HEK293 (cell line): ENCODE measurements around the gene FCHO2.

ENCODE experiments used
- GLI4 ChIP-seq: fragments of 450-650 bp; formaldehyde crosslinking; IDR thresholded peaks from 2 replicates; pipeline ENCODE4 v1.5.1; 2016; ENCODE audit warnings: missing biosample characterization, missing genetic modification characterization
- HOXC10 ChIP-seq: sonication (generic); formaldehyde crosslinking; IDR thresholded peaks from 2 replicates; pipeline ENCODE4 v1.8.1; 2023; ENCODE audit warnings: mild to moderate bottlenecking, missing genetic modification reagents
- KLF8 ChIP-seq: fragments of 450-650 bp; formaldehyde crosslinking; IDR thresholded peaks from 2 replicates; pipeline ENCODE4 v1.5.1; 2016; ENCODE audit warnings: missing biosample characterization, missing genetic modification characterization
- MEIS1 ChIP-seq: sonication (generic); formaldehyde crosslinking; IDR thresholded peaks from 2 replicates; pipeline ENCODE4 v1.8.1; 2022; ENCODE audit warnings: missing genetic modification reagents, mild to moderate bottlenecking, borderline replicate concordance
- SALL2 ChIP-seq: fragments of 450-650 bp; formaldehyde crosslinking; IDR thresholded peaks from 2 replicates; pipeline ENCODE4 v1.5.0; 2017; ENCODE audit warnings: missing biosample characterization, mild to moderate bottlenecking, missing genetic modification characterization, borderline replicate concordance
- ZBTB21 ChIP-seq: fragments of 450-650 bp; formaldehyde crosslinking; IDR thresholded peaks from 2 replicates; pipeline ENCODE4 v1.5.1; 2017; ENCODE audit warnings: missing biosample characterization, missing genetic modification characterization
- ZIC2 ChIP-seq: fragments of 450-650 bp; formaldehyde crosslinking; IDR thresholded peaks from 2 replicates; pipeline ENCODE4 v1.5.1; 2016; ENCODE audit warnings: missing biosample characterization, missing genetic modification characterization
- ZNF132 ChIP-seq: fragments of 450-650 bp; formaldehyde crosslinking; IDR thresholded peaks from 2 replicates; pipeline ENCODE4 v1.5.1; 2017; ENCODE audit warnings: missing biosample characterization, missing genetic modification characterization, borderline replicate concordance
- ZNF138 ChIP-seq: fragments of 450-650 bp; formaldehyde crosslinking; IDR thresholded peaks from 2 replicates; pipeline ENCODE4 v1.5.1; 2016; ENCODE audit warnings: missing biosample characterization, missing genetic modification characterization, borderline replicate concordance
- ZNF140 ChIP-seq: fragments of 450-650 bp; formaldehyde crosslinking; IDR thresholded peaks from 2 replicates; pipeline ENCODE4 v1.5.1; 2016; ENCODE audit warnings: missing biosample characterization, missing genetic modification characterization
- ZNF146 ChIP-seq: fragments of 450-650 bp; formaldehyde crosslinking; IDR thresholded peaks from 2 replicates; pipeline ENCODE4 v1.5.1; 2016; ENCODE audit warnings: missing biosample characterization, missing genetic modification characterization
- ZNF175 ChIP-seq: fragments of 450-650 bp; formaldehyde crosslinking; IDR thresholded peaks from 2 replicates; pipeline ENCODE4 v1.5.1; 2016; ENCODE audit warnings: missing biosample characterization, missing genetic modification characterization
- ZNF211 ChIP-seq: fragments of 450-650 bp; formaldehyde crosslinking; IDR thresholded peaks from 2 replicates; pipeline ENCODE4 v1.5.1; 2016; ENCODE audit warnings: low read depth, missing biosample characterization, missing genetic modification characterization
- ZNF223 ChIP-seq: fragments of 450-650 bp; formaldehyde crosslinking; IDR thresholded peaks from 2 replicates; pipeline ENCODE4 v1.5.1; 2016; ENCODE audit warnings: missing biosample characterization, missing genetic modification characterization
- ZNF324 ChIP-seq: fragments of 450-650 bp; formaldehyde crosslinking; IDR thresholded peaks from 2 replicates; pipeline ENCODE4 v1.5.1; 2016; ENCODE audit warnings: missing biosample characterization, missing genetic modification characterization
- ZNF350 ChIP-seq: fragments of 450-650 bp; formaldehyde crosslinking; IDR thresholded peaks from 2 replicates; pipeline ENCODE4 v1.5.0; 2017; ENCODE audit warnings: missing biosample characterization, mild to moderate bottlenecking, missing genetic modification characterization
- ZNF354C ChIP-seq: fragments of 450-650 bp; formaldehyde crosslinking; IDR thresholded peaks from 2 replicates; pipeline ENCODE4 v1.5.1; 2016; ENCODE audit warnings: missing biosample characterization, missing genetic modification characterization, low read depth, borderline replicate concordance
- ZNF510 ChIP-seq: fragments of 450-650 bp; formaldehyde crosslinking; IDR thresholded peaks from 2 replicates; pipeline ENCODE4 v1.5.1; 2018; ENCODE audit warnings: mild to moderate bottlenecking, missing genetic modification characterization, missing biosample characterization; ENCODE audit not compliant: insufficient replicate concordance
- ZNF747 ChIP-seq: fragments of 450-650 bp; formaldehyde crosslinking; IDR thresholded peaks from 2 replicates; pipeline ENCODE4 v1.5.1; 2016; ENCODE audit warnings: missing biosample characterization, missing genetic modification characterization
- ZNF776 ChIP-seq: fragments of 450-650 bp; formaldehyde crosslinking; IDR thresholded peaks from 2 replicates; pipeline ENCODE4 v1.5.0; 2017; ENCODE audit warnings: missing biosample characterization, missing genetic modification characterization, borderline replicate concordance
- ZNF777 ChIP-seq: fragments of 450-650 bp; formaldehyde crosslinking; IDR thresholded peaks from 2 replicates; pipeline ENCODE4 v1.5.1; 2017; ENCODE audit warnings: missing biosample characterization, missing genetic modification characterization, borderline replicate concordance
- ZNF792 ChIP-seq: fragments of 450-650 bp; formaldehyde crosslinking; IDR thresholded peaks from 2 replicates; pipeline ENCODE4 v1.5.1; 2016; ENCODE audit warnings: missing biosample characterization, missing genetic modification characterization
- ZNF843 ChIP-seq: fragments of 450-650 bp; formaldehyde crosslinking; IDR thresholded peaks from 2 replicates; pipeline ENCODE4 v1.5.1; 2016; ENCODE audit warnings: missing biosample characterization, missing genetic modification characterization
- TF ChIP-seq, protein P1 (sequence below): fragments of 450-650 bp; formaldehyde crosslinking; IDR thresholded peaks from 2 replicates; pipeline ENCODE4 v1.5.1; 2016; ENCODE audit warnings: missing biosample characterization, missing genetic modification characterization
- TF ChIP-seq, protein P2 (sequence below): fragments of 450-650 bp; formaldehyde crosslinking; IDR thresholded peaks from 2 replicates; pipeline ENCODE4 v1.5.1; 2016; ENCODE audit warnings: missing biosample characterization, missing genetic modification characterization
- TF ChIP-seq, protein P3 (sequence below): fragments of 450-650 bp; formaldehyde crosslinking; IDR thresholded peaks from 2 replicates; pipeline ENCODE4 v1.5.1; 2016; ENCODE audit warnings: missing biosample characterization, missing genetic modification characterization
- TF ChIP-seq, protein P4 (sequence below): fragments of 450-650 bp; formaldehyde crosslinking; IDR thresholded peaks from 2 replicates; pipeline ENCODE4 v1.5.1; 2016; ENCODE audit warnings: missing biosample characterization, missing genetic modification characterization
- TF ChIP-seq, protein P5 (sequence below): IDR thresholded peaks from 2 replicates; pipeline ENCODE4 v1.6.1; 2011; ENCODE audit warnings: mild to moderate bottlenecking, low read depth, low read length, borderline replicate concordance
- TF ChIP-seq, protein P6 (sequence below): fragments of 450-650 bp; formaldehyde crosslinking; IDR thresholded peaks from 2 replicates; pipeline ENCODE4 v1.5.1; 2016; ENCODE audit warnings: missing biosample characterization, missing genetic modification characterization, borderline replicate concordance

FCHO2 gene

DNA sequence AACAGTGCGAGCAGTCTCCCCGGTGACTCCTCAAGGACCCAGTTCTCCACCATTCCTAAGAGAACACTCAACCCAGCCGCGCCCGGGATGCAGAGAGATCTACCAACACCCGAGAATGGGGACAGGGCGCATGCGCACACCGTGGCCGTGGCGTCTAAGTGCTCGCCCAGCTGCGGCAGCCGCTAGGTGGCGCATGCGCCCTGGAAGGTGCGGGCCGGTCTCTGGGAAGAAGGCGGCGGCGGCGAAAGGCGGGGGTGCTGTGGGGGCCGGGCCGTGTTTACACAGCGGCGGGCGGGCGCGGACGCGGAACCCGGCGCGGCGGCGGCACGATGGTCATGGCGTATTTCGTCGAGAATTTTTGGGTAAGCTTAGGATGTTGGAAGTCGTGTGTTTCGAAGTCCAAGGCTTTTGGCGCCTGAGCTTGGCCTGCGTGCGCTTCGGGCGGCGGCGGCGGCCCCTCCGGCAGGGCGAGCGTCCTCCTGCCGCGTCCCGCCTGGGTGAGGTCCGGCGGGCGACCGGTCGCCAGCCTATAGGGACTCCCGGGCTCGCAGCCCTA, at the start of gene FCHO2 (continued):
- TF ChIP-seq, protein P1, sequence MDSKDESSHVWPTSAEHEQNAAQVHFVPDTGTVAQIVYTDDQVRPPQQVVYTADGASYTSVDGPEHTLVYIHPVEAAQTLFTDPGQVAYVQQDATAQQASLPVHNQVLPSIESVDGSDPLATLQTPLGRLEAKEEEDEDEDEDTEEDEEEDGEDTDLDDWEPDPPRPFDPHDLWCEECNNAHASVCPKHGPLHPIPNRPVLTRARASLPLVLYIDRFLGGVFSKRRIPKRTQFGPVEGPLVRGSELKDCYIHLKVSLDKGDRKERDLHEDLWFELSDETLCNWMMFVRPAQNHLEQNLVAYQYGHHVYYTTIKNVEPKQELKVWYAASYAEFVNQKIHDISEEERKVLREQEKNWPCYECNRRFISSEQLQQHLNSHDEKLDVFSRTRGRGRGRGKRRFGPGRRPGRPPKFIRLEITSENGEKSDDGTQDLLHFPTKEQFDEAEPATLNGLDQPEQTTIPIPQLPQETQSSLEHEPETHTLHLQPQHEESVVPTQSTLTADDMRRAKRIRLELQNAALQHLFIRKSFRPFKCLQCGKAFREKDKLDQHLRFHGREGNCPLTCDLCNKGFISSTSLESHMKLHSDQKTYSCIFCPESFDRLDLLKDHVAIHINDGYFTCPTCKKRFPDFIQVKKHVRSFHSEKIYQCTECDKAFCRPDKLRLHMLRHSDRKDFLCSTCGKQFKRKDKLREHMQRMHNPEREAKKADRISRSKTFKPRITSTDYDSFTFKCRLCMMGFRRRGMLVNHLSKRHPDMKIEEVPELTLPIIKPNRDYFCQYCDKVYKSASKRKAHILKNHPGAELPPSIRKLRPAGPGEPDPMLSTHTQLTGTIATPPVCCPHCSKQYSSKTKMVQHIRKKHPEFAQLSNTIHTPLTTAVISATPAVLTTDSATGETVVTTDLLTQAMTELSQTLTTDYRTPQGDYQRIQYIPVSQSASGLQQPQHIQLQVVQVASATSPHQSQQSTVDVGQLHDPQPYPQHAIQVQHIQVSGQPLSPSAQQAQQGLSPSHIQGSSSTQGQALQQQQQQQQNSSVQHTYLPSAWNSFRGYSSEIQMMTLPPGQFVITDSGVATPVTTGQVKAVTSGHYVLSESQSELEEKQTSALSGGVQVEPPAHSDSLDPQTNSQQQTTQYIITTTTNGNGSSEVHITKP (tag by site-specific recombination) = peak; percentile 84
- TF ChIP-seq GLI4 (tag by site-specific recombination) (no peak), ZNF211 (tag by site-specific recombination) (no peak), ZNF354C (tag by site-specific recombination) (no peak), HOXC10 (CRISPR knock-in tag) (no peak; the same call in 1 of the 2 replicates), ZNF146 (tag by site-specific recombination) (0 out of 2 replicates have a peak, but pooled peaks have one; percentile 20), ZNF792 (tag by site-specific recombination) (no peak), ZIC2 (peak; percentile 29), ZNF843 (tag by site-specific recombination) (0 out of 2 replicates have a peak, but pooled peaks have one; percentile 38), ZNF777 (no peak), ZNF510 (tag by site-specific recombination) (no peak), ZBTB21 (no peak), ZNF350 (tag by site-specific recombination) (no peak), ZNF140 (tag by site-specific recombination) (no peak), ZNF223 (tag by site-specific recombination) (no peak), ZNF175 (no peak), ZNF138 (tag by site-specific recombination) (no peak), ZNF324 (tag by site-specific recombination) (peak; percentile 77; the same call in 1 of the 2 replicates), SALL2 (tag by site-specific recombination) (no peak), ZNF776 (tag by site-specific recombination) (no peak), KLF8 (tag by site-specific recombination) (peak; percentile 96), ZNF747 (no peak), MEIS1 (no peak), ZNF132 (no peak)
- TF ChIP-seq, protein P2, sequence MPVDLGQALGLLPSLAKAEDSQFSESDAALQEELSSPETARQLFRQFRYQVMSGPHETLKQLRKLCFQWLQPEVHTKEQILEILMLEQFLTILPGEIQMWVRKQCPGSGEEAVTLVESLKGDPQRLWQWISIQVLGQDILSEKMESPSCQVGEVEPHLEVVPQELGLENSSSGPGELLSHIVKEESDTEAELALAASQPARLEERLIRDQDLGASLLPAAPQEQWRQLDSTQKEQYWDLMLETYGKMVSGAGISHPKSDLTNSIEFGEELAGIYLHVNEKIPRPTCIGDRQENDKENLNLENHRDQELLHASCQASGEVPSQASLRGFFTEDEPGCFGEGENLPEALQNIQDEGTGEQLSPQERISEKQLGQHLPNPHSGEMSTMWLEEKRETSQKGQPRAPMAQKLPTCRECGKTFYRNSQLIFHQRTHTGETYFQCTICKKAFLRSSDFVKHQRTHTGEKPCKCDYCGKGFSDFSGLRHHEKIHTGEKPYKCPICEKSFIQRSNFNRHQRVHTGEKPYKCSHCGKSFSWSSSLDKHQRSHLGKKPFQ = no peak
- TF ChIP-seq, protein P3, sequence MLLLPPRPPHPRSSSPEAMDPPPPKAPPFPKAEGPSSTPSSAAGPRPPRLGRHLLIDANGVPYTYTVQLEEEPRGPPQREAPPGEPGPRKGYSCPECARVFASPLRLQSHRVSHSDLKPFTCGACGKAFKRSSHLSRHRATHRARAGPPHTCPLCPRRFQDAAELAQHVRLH (tag by site-specific recombination) = 0 out of 2 replicates have a peak, but pooled peaks have one; percentile 29
- TF ChIP-seq, protein P4, sequence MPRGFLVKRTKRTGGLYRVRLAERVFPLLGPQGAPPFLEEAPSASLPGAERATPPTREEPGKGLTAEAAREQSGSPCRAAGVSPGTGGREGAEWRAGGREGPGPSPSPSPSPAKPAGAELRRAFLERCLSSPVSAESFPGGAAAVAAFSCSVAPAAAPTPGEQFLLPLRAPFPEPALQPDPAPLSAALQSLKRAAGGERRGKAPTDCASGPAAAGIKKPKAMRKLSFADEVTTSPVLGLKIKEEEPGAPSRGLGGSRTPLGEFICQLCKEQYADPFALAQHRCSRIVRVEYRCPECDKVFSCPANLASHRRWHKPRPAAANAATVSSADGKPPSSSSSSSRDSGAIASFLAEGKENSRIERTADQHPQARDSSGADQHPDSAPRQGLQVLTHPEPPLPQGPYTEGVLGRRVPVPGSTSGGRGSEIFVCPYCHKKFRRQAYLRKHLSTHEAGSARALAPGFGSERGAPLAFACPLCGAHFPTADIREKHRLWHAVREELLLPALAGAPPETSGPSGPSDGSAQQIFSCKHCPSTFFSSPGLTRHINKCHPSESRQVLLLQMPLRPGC (tag by site-specific recombination) = 0 out of 2 replicates have a peak, but pooled peaks have one; percentile 19
- TF ChIP-seq, protein P5, sequence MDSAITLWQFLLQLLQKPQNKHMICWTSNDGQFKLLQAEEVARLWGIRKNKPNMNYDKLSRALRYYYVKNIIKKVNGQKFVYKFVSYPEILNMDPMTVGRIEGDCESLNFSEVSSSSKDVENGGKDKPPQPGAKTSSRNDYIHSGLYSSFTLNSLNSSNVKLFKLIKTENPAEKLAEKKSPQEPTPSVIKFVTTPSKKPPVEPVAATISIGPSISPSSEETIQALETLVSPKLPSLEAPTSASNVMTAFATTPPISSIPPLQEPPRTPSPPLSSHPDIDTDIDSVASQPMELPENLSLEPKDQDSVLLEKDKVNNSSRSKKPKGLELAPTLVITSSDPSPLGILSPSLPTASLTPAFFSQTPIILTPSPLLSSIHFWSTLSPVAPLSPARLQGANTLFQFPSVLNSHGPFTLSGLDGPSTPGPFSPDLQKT = no peak
- TF ChIP-seq, protein P6, sequence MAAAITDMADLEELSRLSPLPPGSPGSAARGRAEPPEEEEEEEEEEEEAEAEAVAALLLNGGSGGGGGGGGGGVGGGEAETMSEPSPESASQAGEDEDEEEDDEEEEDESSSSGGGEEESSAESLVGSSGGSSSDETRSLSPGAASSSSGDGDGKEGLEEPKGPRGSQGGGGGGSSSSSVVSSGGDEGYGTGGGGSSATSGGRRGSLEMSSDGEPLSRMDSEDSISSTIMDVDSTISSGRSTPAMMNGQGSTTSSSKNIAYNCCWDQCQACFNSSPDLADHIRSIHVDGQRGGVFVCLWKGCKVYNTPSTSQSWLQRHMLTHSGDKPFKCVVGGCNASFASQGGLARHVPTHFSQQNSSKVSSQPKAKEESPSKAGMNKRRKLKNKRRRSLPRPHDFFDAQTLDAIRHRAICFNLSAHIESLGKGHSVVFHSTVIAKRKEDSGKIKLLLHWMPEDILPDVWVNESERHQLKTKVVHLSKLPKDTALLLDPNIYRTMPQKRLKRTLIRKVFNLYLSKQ (tag by site-specific recombination) = no peak
